DMS79 treated with DMSO at 0.1 percent for 48 hours (cell line): ENCODE measurements around the gene ABCF3.

Experiments used
- DNase-seq: peaks from one replicate; lab custom pipeline; 2025; lab: John Stamatoyannopoulos, UW

The ABCF3 gene

GRCh38 chr3:184188080-184188479, 2.1 kb downstream of the ABCF3 start:
- no peak for DNase-seq

- DNase-seq, result no peak
Observed at GRCh38 chr3:184189421-184189820, 3.4 kb downstream of the ABCF3 start.

- no peak for DNase-seq
Observed at GRCh38 chr3:184192889-184193288, 6.9 kb downstream of the ABCF3 start.

GRCh38 chr3:184193991-184194539, 8.1 kb downstream of the ABCF3 start:
- DNase-seq, result no peak

GRCh38 chr3:184196536-184196935, 10.5 kb downstream of the ABCF3 start:
- DNase-seq, result no peak

- no peak for DNase-seq
Observed at GRCh38 chr3:184198509-184198908, 12.5 kb downstream of the ABCF3 start.

GRCh38 chr3:184200825-184201224, 14.8 kb downstream of the ABCF3 start:
- DNase-seq, result no peak

- DNase-seq, result no peak
Observed at GRCh38 chr3:184203526-184203925, 17.5 kb downstream of the ABCF3 start.

GRCh38 chr3:184209146-184209923, 23.3 kb downstream of the ABCF3 start:
- DNase-seq, result no peak

- DNase-seq, result no peak
Observed at GRCh38 chr3:184211297-184211696, 25.3 kb downstream of the ABCF3 start.

- no peak for DNase-seq
Observed at GRCh38 chr3:184211718-184212117, 25.7 kb downstream of the ABCF3 start.

GRCh38 chr3:184218814-184219213, 32.8 kb downstream of the ABCF3 start:
- no peak for DNase-seq

- no peak for DNase-seq
Observed at GRCh38 chr3:184222521-184222920, 36.5 kb downstream of the ABCF3 start.

GRCh38 chr3:184223946-184224345, 37.9 kb downstream of the ABCF3 start:
- DNase-seq, result no peak

GRCh38 chr3:184227481-184227935, 41.5 kb downstream of the ABCF3 start:
- no peak for DNase-seq

- peak; percentile 14 for DNase-seq
Observed at GRCh38 chr3:184228376-184229137, 42.6 kb downstream of the ABCF3 start.

- DNase-seq, result peak; percentile 38
Observed at GRCh38 chr3:184229394-184230080, 43.5 kb downstream of the ABCF3 start, which contains the start of gene VWA5B2. VWA5B2 (plus strand) TSS chr3:184229585; CDS start chr3:184230529, 944 bp downstream.

GRCh38 chr3:184230081-184230602, 44.1 kb downstream of the ABCF3 start:
- no peak for DNase-seq

- peak; percentile 52 for DNase-seq
Observed at GRCh38 chr3:184230603-184231528, 44.9 kb downstream of the ABCF3 start.

- peak; percentile 27 for DNase-seq
Observed at GRCh38 chr3:184231671-184232070, 45.7 kb downstream of the ABCF3 start.
